ENCODE results near the gene SUFU. TPM values are rescaled to one million over a fixed set of nuclear protein-coding genes. Genes with fewer than 3 reads are reported as not detected.

SUFU gene
- total and polyA plus RNA-seq, 2 of the 8 experiments (the other 6 are each of a cell fraction or from before 2014, with no cell fraction given) = 7.0 to 10.8 TPM

DNA sequence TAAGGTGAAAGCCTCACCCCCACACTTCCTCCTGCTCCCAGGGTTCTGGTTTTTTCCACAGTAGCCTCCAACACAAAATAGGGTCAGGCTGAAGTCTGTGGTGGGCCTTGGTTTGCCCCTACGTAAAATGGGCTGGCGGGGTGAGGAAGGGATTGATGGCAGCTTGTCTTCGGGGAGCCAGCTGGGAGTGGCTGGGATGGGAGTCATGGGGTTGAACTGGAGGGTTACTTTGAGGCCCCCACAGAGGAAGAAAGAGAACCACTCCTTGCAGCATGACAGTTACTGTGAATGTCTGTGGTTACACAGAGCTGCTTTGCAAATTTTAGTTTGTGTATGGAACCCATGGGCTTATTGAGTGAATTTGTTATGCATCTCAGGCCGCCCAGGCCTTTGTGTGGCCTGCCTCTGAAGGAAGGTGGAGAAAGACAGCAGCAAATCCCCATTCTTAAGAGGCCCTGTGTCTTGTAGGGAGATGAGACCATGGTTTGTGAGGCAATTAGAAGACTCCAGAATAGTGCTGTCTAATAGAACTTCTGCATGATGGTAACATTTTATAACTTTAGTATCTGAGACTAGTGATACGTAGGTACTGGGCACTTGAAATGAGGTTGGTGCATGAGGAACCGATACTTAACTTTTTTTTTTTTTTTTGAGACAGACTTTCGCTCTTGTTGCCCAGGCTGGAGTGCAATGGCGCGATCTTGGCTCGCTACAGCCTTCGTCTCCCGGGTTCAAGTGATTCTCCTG is 148.6 kb downstream of the SUFU start (continued):
- TF ChIP-seq, protein P1, sequence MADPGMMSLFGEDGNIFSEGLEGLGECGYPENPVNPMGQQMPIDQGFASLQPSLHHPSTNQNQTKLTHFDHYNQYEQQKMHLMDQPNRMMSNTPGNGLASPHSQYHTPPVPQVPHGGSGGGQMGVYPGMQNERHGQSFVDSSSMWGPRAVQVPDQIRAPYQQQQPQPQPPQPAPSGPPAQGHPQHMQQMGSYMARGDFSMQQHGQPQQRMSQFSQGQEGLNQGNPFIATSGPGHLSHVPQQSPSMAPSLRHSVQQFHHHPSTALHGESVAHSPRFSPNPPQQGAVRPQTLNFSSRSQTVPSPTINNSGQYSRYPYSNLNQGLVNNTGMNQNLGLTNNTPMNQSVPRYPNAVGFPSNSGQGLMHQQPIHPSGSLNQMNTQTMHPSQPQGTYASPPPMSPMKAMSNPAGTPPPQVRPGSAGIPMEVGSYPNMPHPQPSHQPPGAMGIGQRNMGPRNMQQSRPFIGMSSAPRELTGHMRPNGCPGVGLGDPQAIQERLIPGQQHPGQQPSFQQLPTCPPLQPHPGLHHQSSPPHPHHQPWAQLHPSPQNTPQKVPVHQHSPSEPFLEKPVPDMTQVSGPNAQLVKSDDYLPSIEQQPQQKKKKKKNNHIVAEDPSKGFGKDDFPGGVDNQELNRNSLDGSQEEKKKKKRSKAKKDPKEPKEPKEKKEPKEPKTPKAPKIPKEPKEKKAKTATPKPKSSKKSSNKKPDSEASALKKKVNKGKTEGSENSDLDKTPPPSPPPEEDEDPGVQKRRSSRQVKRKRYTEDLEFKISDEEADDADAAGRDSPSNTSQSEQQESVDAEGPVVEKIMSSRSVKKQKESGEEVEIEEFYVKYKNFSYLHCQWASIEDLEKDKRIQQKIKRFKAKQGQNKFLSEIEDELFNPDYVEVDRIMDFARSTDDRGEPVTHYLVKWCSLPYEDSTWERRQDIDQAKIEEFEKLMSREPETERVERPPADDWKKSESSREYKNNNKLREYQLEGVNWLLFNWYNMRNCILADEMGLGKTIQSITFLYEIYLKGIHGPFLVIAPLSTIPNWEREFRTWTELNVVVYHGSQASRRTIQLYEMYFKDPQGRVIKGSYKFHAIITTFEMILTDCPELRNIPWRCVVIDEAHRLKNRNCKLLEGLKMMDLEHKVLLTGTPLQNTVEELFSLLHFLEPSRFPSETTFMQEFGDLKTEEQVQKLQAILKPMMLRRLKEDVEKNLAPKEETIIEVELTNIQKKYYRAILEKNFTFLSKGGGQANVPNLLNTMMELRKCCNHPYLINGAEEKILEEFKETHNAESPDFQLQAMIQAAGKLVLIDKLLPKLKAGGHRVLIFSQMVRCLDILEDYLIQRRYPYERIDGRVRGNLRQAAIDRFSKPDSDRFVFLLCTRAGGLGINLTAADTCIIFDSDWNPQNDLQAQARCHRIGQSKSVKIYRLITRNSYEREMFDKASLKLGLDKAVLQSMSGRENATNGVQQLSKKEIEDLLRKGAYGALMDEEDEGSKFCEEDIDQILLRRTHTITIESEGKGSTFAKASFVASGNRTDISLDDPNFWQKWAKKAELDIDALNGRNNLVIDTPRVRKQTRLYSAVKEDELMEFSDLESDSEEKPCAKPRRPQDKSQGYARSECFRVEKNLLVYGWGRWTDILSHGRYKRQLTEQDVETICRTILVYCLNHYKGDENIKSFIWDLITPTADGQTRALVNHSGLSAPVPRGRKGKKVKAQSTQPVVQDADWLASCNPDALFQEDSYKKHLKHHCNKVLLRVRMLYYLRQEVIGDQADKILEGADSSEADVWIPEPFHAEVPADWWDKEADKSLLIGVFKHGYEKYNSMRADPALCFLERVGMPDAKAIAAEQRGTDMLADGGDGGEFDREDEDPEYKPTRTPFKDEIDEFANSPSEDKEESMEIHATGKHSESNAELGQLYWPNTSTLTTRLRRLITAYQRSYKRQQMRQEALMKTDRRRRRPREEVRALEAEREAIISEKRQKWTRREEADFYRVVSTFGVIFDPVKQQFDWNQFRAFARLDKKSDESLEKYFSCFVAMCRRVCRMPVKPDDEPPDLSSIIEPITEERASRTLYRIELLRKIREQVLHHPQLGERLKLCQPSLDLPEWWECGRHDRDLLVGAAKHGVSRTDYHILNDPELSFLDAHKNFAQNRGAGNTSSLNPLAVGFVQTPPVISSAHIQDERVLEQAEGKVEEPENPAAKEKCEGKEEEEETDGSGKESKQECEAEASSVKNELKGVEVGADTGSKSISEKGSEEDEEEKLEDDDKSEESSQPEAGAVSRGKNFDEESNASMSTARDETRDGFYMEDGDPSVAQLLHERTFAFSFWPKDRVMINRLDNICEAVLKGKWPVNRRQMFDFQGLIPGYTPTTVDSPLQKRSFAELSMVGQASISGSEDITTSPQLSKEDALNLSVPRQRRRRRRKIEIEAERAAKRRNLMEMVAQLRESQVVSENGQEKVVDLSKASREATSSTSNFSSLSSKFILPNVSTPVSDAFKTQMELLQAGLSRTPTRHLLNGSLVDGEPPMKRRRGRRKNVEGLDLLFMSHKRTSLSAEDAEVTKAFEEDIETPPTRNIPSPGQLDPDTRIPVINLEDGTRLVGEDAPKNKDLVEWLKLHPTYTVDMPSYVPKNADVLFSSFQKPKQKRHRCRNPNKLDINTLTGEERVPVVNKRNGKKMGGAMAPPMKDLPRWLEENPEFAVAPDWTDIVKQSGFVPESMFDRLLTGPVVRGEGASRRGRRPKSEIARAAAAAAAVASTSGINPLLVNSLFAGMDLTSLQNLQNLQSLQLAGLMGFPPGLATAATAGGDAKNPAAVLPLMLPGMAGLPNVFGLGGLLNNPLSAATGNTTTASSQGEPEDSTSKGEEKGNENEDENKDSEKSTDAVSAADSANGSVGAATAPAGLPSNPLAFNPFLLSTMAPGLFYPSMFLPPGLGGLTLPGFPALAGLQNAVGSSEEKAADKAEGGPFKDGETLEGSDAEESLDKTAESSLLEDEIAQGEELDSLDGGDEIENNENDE (IDR thresholded peaks at IDR 0.05; ENCODE audit: insufficient replicate concordance, low read length) = no peak
- TF ChIP-seq JUND (IDR thresholded peaks at IDR 0.05; ENCODE audit: low read length) (no peak), GTF2F1 (IDR thresholded peaks at IDR 0.05; ENCODE audit: borderline replicate concordance, low read depth, low read length) (no peak), TEAD4 (IDR thresholded peaks at IDR 0.05; ENCODE audit: low read depth, low read length) (no peak), POLR2AphosphoS5 (IDR thresholded peaks at IDR 0.05; ENCODE audit: low read depth, low read length) (no peak), CBX5 (IDR thresholded peaks at IDR 0.05; ENCODE audit: low read depth, low read length) (no peak), EP300 (IDR thresholded peaks at IDR 0.05; ENCODE audit: borderline replicate concordance in 1 of 2, low read depth in 2 of 2, low read length in 2 of 2) (no peak), CEBPB (IDR thresholded peaks at IDR 0.05; ENCODE audit: low read depth, low read length) (no peak)

Data from H1 (cell line).